H1 (cell line): ENCODE results near the gene HIPK2. TPM values are rescaled to one million over a fixed set of nuclear protein-coding genes. Genes with fewer than 3 reads are reported as not detected.

Experiments
- CTCF ChIA-PET: fragments of 300-600 bp; sonication (Branson Sonifier 250); formaldehyde crosslinking; loops from one replicate; lab custom pipeline; 2021; ENCODE audit not compliant: partially characterized antibody; lab: Charles Lee
- POLR2A ChIA-PET: fragments of 300-600 bp; sonication (Branson Sonifier 250); formaldehyde crosslinking; loops from one replicate; lab custom pipeline; 2021; ENCODE audit warnings: inconsistent platforms; ENCODE audit not compliant: partially characterized antibody; lab: Charles Lee
- DNase-seq, 2 experiments: peaks; one replicate each; pipeline versions ENCODE4 v3.0.0 to v3.0.0-alpha.2; 2010 to 2022; ENCODE audit warnings: low spot score in 2 of 2, low read depth in 1 of 2, mixed read lengths in 1 of 2
- FAIRE-seq: peaks from 2 replicates; lab custom pipeline; 2011; peaks lifted over from hg19 to GRCh38; lab: Jason Lieb, UNC
- H2AFZ ChIP-seq: 2 replicates; pipeline ENCODE4 v1.8.1; 2012; ENCODE audit warnings: low read length, inconsistent platforms
- H2AK5ac ChIP-seq: 2 replicates; pipeline ENCODE4 v1.6.1; 2013; ENCODE audit warnings: low read depth, low read length
- H2BK120ac ChIP-seq: replicated peaks from 2 replicates; pipeline ENCODE3; 2013; ENCODE audit warnings: low read depth, low read length, inconsistent platforms
- H2BK12ac ChIP-seq: 2 replicates; pipeline ENCODE4 v1.6.1; 2013; ENCODE audit warnings: low read depth, low read length
- H2BK15ac ChIP-seq: 2 replicates; pipeline ENCODE4 v1.6.1; 2013; ENCODE audit warnings: low read length
- H2BK20ac ChIP-seq: 2 replicates; pipeline ENCODE4 v1.6.1; 2013; ENCODE audit warnings: low read length
- H2BK5ac ChIP-seq: 2 replicates; pipeline ENCODE4 v1.6.1; 2013; ENCODE audit warnings: low read depth, low read length
- H3K14ac ChIP-seq: 2 replicates; pipeline ENCODE4 v1.6.1; 2013; ENCODE audit warnings: inconsistent platforms; ENCODE audit not compliant: insufficient read length
- H3K18ac ChIP-seq: 2 replicates; pipeline ENCODE4 v1.6.1; 2013; ENCODE audit warnings: low read length; ENCODE audit errors: extremely low read depth
- H3K23ac ChIP-seq: 2 replicates; pipeline ENCODE4 v1.6.1; 2013; ENCODE audit warnings: inconsistent platforms; ENCODE audit not compliant: insufficient read length
- H3K23me2 ChIP-seq: 2 replicates; pipeline ENCODE4 v1.6.1; 2013; ENCODE audit warnings: low read depth, low read length
- H3K27ac ChIP-seq: 2 replicates; pipeline ENCODE4 v1.6.1; 2011; ENCODE audit warnings: low read depth, low read length, inconsistent platforms
- H3K27me3 ChIP-seq, 4 experiments: replicated peaks in 1 of 4; 1 replicate in 1 of 4; 2 replicates in 3 of 4; pipeline versions ENCODE4 v1.6.1 to v1.8.1; 2011 to 2013; ENCODE audit warnings: low read length in 3 of 4, mild to moderate bottlenecking in 3 of 4, inconsistent platforms in 2 of 4, mixed read lengths in 2 of 4, moderate library complexity in 1 of 4; ENCODE audit not compliant: control insufficient read depth in 3 of 4, insufficient read depth in 3 of 4; ENCODE audit errors: extremely low read depth in 1 of 4
- H3K36me3 ChIP-seq, 4 experiments: 2 replicates each; pipeline versions ENCODE4 v1.6.1 to v1.8.1; 2011 to 2013; ENCODE audit warnings: mild to moderate bottlenecking in 4 of 4, low read length in 3 of 4, moderate library complexity in 2 of 4, control low read depth in 1 of 4, inconsistent platforms in 1 of 4; ENCODE audit not compliant: insufficient read depth in 4 of 4, control insufficient read depth in 2 of 4
- H3K4ac ChIP-seq: replicated peaks from 2 replicates; pipeline ENCODE3; 2013; ENCODE audit warnings: low read length, low read depth, mixed read lengths, inconsistent platforms; ENCODE audit not compliant: insufficient read length
- H3K4me1 ChIP-seq, 4 experiments: replicated peaks in 1 of 4; 1 replicate in 1 of 4; 2 replicates in 3 of 4; pipeline versions ENCODE4 v1.6.1 to v1.8.1; 2011 to 2013; ENCODE audit warnings: low read length in 3 of 4, inconsistent platforms in 2 of 4, mixed read lengths in 1 of 4; ENCODE audit not compliant: insufficient read depth in 4 of 4, control insufficient read depth in 3 of 4
- H3K4me2 ChIP-seq, 2 experiments: 2 replicates each; pipeline versions ENCODE4 v1.6.1 to v1.8.1; 2011 to 2013; ENCODE audit warnings: low read depth in 2 of 2, low read length in 2 of 2, control low read depth in 1 of 2, inconsistent platforms in 1 of 2, mild to moderate bottlenecking in 1 of 2; ENCODE audit not compliant: insufficient read depth in 1 of 2
- H3K4me3 ChIP-seq, 4 experiments: fragments of 200-600, 300-600 bp in 1 of 4; sonication (generic), shearing (Covaris generic), sonication (Bioruptor Twin) in 1 of 4; 2 replicates each; pipeline versions ENCODE4 v1.5.1 to v1.8.1; 2011 to 2016; ENCODE audit warnings: low read length in 4 of 4, low read depth in 3 of 4, control low read depth in 2 of 4, inconsistent platforms in 2 of 4, mild to moderate bottlenecking in 2 of 4, mixed read lengths in 1 of 4, moderate library complexity in 1 of 4; ENCODE audit not compliant: insufficient read depth in 2 of 4; ENCODE audit errors: extremely low read depth in 1 of 4
- H3K56ac ChIP-seq: replicated peaks from 2 replicates; pipeline ENCODE3; 2013; ENCODE audit warnings: low read depth, mild to moderate bottlenecking, mixed read lengths, low read length, inconsistent platforms; ENCODE audit not compliant: insufficient read length
- H3K79me1 ChIP-seq: 2 replicates; pipeline ENCODE4 v1.6.1; 2013; ENCODE audit warnings: low read depth, low read length, control low read depth
- H3K79me2 ChIP-seq, 2 experiments: 2 replicates each; pipeline versions ENCODE4 v1.6.1 to v1.8.1; 2012 to 2013; ENCODE audit warnings: low read length in 2 of 2, mild to moderate bottlenecking in 2 of 2, inconsistent platforms in 1 of 2; ENCODE audit not compliant: insufficient read depth in 2 of 2, control insufficient read depth in 1 of 2
- H3K9ac ChIP-seq, 4 experiments: replicated peaks in 1 of 4; 1 replicate in 1 of 4; 2 replicates in 3 of 4; pipeline versions ENCODE4 v1.6.1 to v1.8.1; 2011 to 2013; ENCODE audit warnings: low read depth in 3 of 4, low read length in 3 of 4, control low read depth in 2 of 4, mild to moderate bottlenecking in 2 of 4, moderate library complexity in 2 of 4, inconsistent platforms in 1 of 4; ENCODE audit errors: extremely low read depth in 1 of 4
- H3K9me3 ChIP-seq, 2 experiments: 2 replicates each; pipeline versions ENCODE4 v1.6.1 to v1.8.1; 2012 to 2013; ENCODE audit warnings: mild to moderate bottlenecking in 2 of 2, moderate library complexity in 2 of 2, control low read depth in 1 of 2, inconsistent platforms in 1 of 2, low read depth in 1 of 2, low read length in 1 of 2, mixed read lengths in 1 of 2; ENCODE audit not compliant: insufficient read depth in 2 of 2
- H4K20me1 ChIP-seq, 2 experiments: replicated peaks in 1 of 2; 2 replicates each; pipeline versions ENCODE3 to v1.8.1; 2011 to 2013; ENCODE audit warnings: inconsistent platforms in 2 of 2, low read length in 2 of 2, mild to moderate bottlenecking in 1 of 2; ENCODE audit not compliant: insufficient read depth in 2 of 2, control insufficient read depth in 1 of 2
- H4K5ac ChIP-seq: 2 replicates; pipeline ENCODE4 v1.6.1; 2013; ENCODE audit warnings: low read length, low read depth, mixed read lengths, inconsistent platforms; ENCODE audit not compliant: insufficient read length
- H4K8ac ChIP-seq: 2 replicates; pipeline ENCODE4 v1.8.0; 2013; ENCODE audit warnings: mild to moderate bottlenecking, moderate library complexity, low read length, inconsistent platforms; ENCODE audit not compliant: insufficient read depth; ENCODE audit errors: extremely low read depth
- H4K91ac ChIP-seq: replicated peaks from 2 replicates; pipeline ENCODE3; 2013; ENCODE audit warnings: low read length, mixed read lengths, inconsistent platforms; ENCODE audit not compliant: insufficient read length
- CEBPB ChIP-seq: IDR thresholded peaks from 2 replicates; pipeline ENCODE4 v1.6.1; 2012; ENCODE audit warnings: low read depth, low read length
- CHD1 ChIP-seq: IDR thresholded peaks from 2 replicates; pipeline ENCODE4 v1.6.1; 2012; ENCODE audit warnings: low read depth, low read length, improper control_type of control experiment
- CHD2 ChIP-seq: IDR thresholded peaks from 2 replicates; pipeline ENCODE4 v1.6.1; 2012; ENCODE audit warnings: low read length, improper control_type of control experiment
- CREB1 ChIP-seq: IDR thresholded peaks from 2 replicates; pipeline ENCODE4 v1.6.1; 2012; ENCODE audit warnings: inconsistent platforms
- EGR1 ChIP-seq: IDR thresholded peaks from 2 replicates; pipeline ENCODE4 v1.6.1; 2011; ENCODE audit warnings: low read depth, low read length, borderline replicate concordance
- JUN ChIP-seq: IDR thresholded peaks from 2 replicates; pipeline ENCODE4 v1.6.1; 2011; ENCODE audit warnings: low read depth, mild to moderate bottlenecking, improper control_type of control experiment, low read length
- KDM1A ChIP-seq: fragments of 200-600, 300-600 bp; sonication (generic); IDR thresholded peaks from 2 replicates; pipeline ENCODE4 v1.7.1; 2016; ENCODE audit warnings: mild to moderate bottlenecking, low read length, borderline replicate concordance
- NRF1 ChIP-seq: IDR thresholded peaks from 2 replicates; pipeline ENCODE4 v1.6.1; 2011; ENCODE audit warnings: mild to moderate bottlenecking, low read depth, low read length, improper control_type of control experiment
- PHF8 ChIP-seq: fragments of 200-600 bp; sonication (generic); conservative IDR thresholded peaks from 2 replicates; pipeline ENCODE4 v1.7.1; 2012; ENCODE audit warnings: low read depth, mild to moderate bottlenecking, inconsistent platforms, low read length, moderate library complexity
- RAD21 ChIP-seq, 2 experiments: IDR thresholded peaks in 1 of 2; conservative IDR thresholded peaks in 1 of 2; 2 replicates each; pipeline ENCODE4 v1.6.1; 2011; ENCODE audit warnings: low read depth in 2 of 2, low read length in 2 of 2, improper control_type of control experiment in 1 of 2, inconsistent platforms in 1 of 2, mild to moderate bottlenecking in 1 of 2, moderate library complexity in 1 of 2
- SAP30 ChIP-seq: fragments of 300-600 bp; sonication (generic); IDR thresholded peaks from 2 replicates; pipeline ENCODE4 v1.7.1; 2012; ENCODE audit warnings: low read length, moderate library complexity, mild to moderate bottlenecking, inconsistent platforms; ENCODE audit not compliant: insufficient read depth, insufficient replicate concordance
- SP1 ChIP-seq: IDR thresholded peaks from 2 replicates; pipeline ENCODE4 v1.6.1; 2011; ENCODE audit warnings: low read depth, low read length
- SP2 ChIP-seq: IDR thresholded peaks from 2 replicates; pipeline ENCODE4 v1.6.1; 2012; ENCODE audit warnings: mild to moderate bottlenecking, low read length, inconsistent platforms
- TEAD4 ChIP-seq: IDR thresholded peaks from 2 replicates; pipeline ENCODE4 v1.6.1; 2012; ENCODE audit warnings: low read depth, low read length, inconsistent platforms, mixed read lengths
- WGBS, 2 experiments: shearing (Covaris generic) in 1 of 2; methylation state at CpG; one replicate each; pipeline versions ENCODE4 v1.1.6 to v1.1.7; 2013 to 2015; ENCODE audit warnings: low lambda C conversion rate in 2 of 2, mixed read lengths in 2 of 2, inconsistent platforms in 1 of 2, low coverage in 1 of 2, missing lambda C conversion rate in 1 of 2; ENCODE audit not compliant: insufficient replicate concordance in 2 of 2, insufficient coverage in 1 of 2, insufficient read length in 1 of 2; ENCODE audit errors: extremely low coverage in 1 of 2, missing lambda C conversion rate in 1 of 2; 5-methylcytosine and 5-hydroxymethylcytosine counted together
- polyA plus RNA-seq, 7 experiments: library from polyadenylated mRNA; depleted of rRNA in 3 of 7; stranded (reverse) in 5 of 7; unstranded in 2 of 7; fragments of >200 nt in 5 of 7; fragments of 200-250 nt in 2 of 7; gene quantifications; 1 replicate in 5 of 7; 2 replicates in 1 of 7; 4 replicates in 1 of 7; pipeline versions ENCODE4 v1.2.1 to v1.2.3, GENCODE V29; 2011 to 2013; ENCODE audit warnings: missing spikeins in 2 of 7, mixed read lengths in 2 of 7
- total RNA-seq: library from RNA; stranded (reverse); fragmentation: NEBNext Ultra II Directional; extraction: Animal tissue kit (Norgen Biotek cat#: 25700); gene quantifications from 2 replicates; pipeline ENCODE4 v1.2.1, GENCODE V29; 2021

Gene HIPK2
- total and polyA plus RNA-seq, 2 of the 8 experiments (the other 6 are each of a cell fraction or from before 2014, with no cell fraction given) = 8.3 to 24.3 TPM

GRCh38 chr7:139773371-139773770, 4.4 kb downstream of the HIPK2 start:
- CTCF ChIA-PET = interaction anchor here (0.7 to 2.0 kb wide), 5 partner anchors 18 to 128 kb away, joined by 3 to 5 read pairs (median 4); no protein-coding TSS in a partner anchor
- H3K4me2 ChIP-seq = no peak overlapping the region
- no peak for FAIRE-seq

More at GRCh38 chr7:139773371-139773770, 4.4 kb downstream of the HIPK2 start:
- no peak overlapping the region for H4K91ac ChIP-seq
- no peak overlapping the region for H4K8ac ChIP-seq
- no peak overlapping the region for H3K18ac ChIP-seq
- H3K79me2 ChIP-seq = peaks cover 0 to 49% of the 10 kb centered on the region in 2 experiments; a peak in 3 of 4 replicates
- no peaks in the 10 kb centered on the region for H3K36me3 ChIP-seq
- H4K20me1 ChIP-seq = peaks cover 0 to 5% of the 10 kb centered on the region in 2 experiments
- H2BK15ac ChIP-seq = no peak overlapping the region
- no peak overlapping the region for H3K4me3 ChIP-seq
- no peak overlapping the region for H3K14ac ChIP-seq
- H2BK5ac ChIP-seq = no peak overlapping the region
- no peak overlapping the region for H3K27ac ChIP-seq
- H2AFZ ChIP-seq = no peak overlapping the region
- no peak overlapping the region for H2BK20ac ChIP-seq
- H3K27me3 ChIP-seq = peaks cover 0 to 15% (median 5%) of the 10 kb centered on the region in 4 experiments; a peak in 5 of 7 replicates
- no peak overlapping the region for H2BK12ac ChIP-seq
- H3K4me1 ChIP-seq = peaks cover 0 to 4% (median 1%) of the 10 kb centered on the region in 4 experiments; a peak in 3 of 7 replicates
- H2AK5ac ChIP-seq = no peak overlapping the region
- H3K4ac ChIP-seq = no peak overlapping the region
- DNase-seq = no peak
- no peak overlapping the region for H3K56ac ChIP-seq
- H2BK120ac ChIP-seq = no peak overlapping the region
- no peak overlapping the region for H3K9ac ChIP-seq
- 79% methylated on average over 5 of the region's 5 CpGs; no CpG with 5 or more reads in 1 of the 2 experiments for WGBS, 2 experiments
- H3K23me2 ChIP-seq = peaks cover 9% of the 10 kb centered on the region
- POLR2A ChIA-PET = interaction anchor here (2.1 to 3.8 kb wide), 2 partner anchors 8 to 10 kb away, joined by 7 to 8 read pairs; no protein-coding TSS in a partner anchor
- no peak for TF ChIP-seq PHF8
- no peak for TF ChIP-seq SAP30
- no peak for TF ChIP-seq NRF1
- no peak for TF ChIP-seq EGR1
- no peak for TF ChIP-seq RAD21 (IDR thresholded peaks at IDR 0.05 in 1 of 2, conservative IDR thresholded peaks at IDR 0.05 in 1 of 2; ENCODE audit: low read depth in 2 of 2, low read length in 2 of 2)
- no peak for TF ChIP-seq TEAD4
- TF ChIP-seq CEBPB = no peak
- no peak for TF ChIP-seq CHD2
- no peak for TF ChIP-seq CHD1
- no peak for TF ChIP-seq CREB1
- no peak for TF ChIP-seq JUN
- no peak for TF ChIP-seq SP2
- no peak for TF ChIP-seq KDM1A
- no peak for TF ChIP-seq SP1
- H3K79me1 ChIP-seq = peaks cover 2% of the 10 kb centered on the region; the same call in 1 of the 2 replicates
- H3K9me3 ChIP-seq = no peaks in the 10 kb centered on the region
- H4K5ac ChIP-seq = no peak overlapping the region
- no peak overlapping the region for H3K23ac ChIP-seq
